Endothelial cell of umbilical vein (primary cell): ENCODE results near the gene PLIN5. TPM values are rescaled to one million over a fixed set of nuclear protein-coding genes. Genes with fewer than 3 reads are reported as not detected.

Experiments
- BruUV-seq: library from RNA; stranded (reverse); fragments of 400-500 nt; replicated peaks from 2 replicates; lab custom pipeline; 2021; lab: Mats Ljungman, UMichigan
- CTCF ChIA-PET: fragments of 300-600, 350-600 bp; sonication (Branson Sonifier 250); formaldehyde crosslinking; loops from one replicate; lab custom pipeline; 2021; ENCODE audit warnings: antibody characterized with exemption, inconsistent platforms; lab: Charles Lee
- POLR2A ChIA-PET: fragments of 300-600, 350-600 bp; sonication (Branson Sonifier 250); formaldehyde crosslinking; loops from one replicate; lab custom pipeline; 2021; ENCODE audit warnings: antibody characterized with exemption, inconsistent platforms; lab: Charles Lee
- DNase-seq: peaks from one replicate; pipeline ENCODE4 v3.0.0-alpha.2; 2011; ENCODE audit warnings: low read depth, low spot score
- FAIRE-seq: peaks from 2 replicates; lab custom pipeline; 2011; peaks lifted over from hg19 to GRCh38; lab: Jason Lieb, UNC
- H2AFZ ChIP-seq: 2 replicates; pipeline ENCODE4 v1.6.0; 2012; ENCODE audit warnings: low read depth, low read length, control low read depth, inconsistent platforms
- H3K27ac ChIP-seq: 2 replicates; pipeline ENCODE4 v1.5.1; 2011; ENCODE audit warnings: low read depth, mild to moderate bottlenecking, control low read depth, low read length, moderate library complexity; ENCODE audit not compliant: insufficient read depth
- H3K27me3 ChIP-seq, 2 experiments: 2 replicates each; pipeline versions ENCODE4 v1.6.0 to v1.6.1; 2011; ENCODE audit warnings: low read length in 2 of 2, mixed read lengths in 1 of 2; ENCODE audit not compliant: control insufficient read depth in 2 of 2, insufficient read depth in 2 of 2
- H3K36me3 ChIP-seq, 2 experiments: 2 replicates in 1 of 2; 3 replicates in 1 of 2; pipeline ENCODE4 v1.5.1; 2011; ENCODE audit warnings: low read length in 2 of 2, mild to moderate bottlenecking in 1 of 2, moderate library complexity in 1 of 2; ENCODE audit not compliant: control insufficient read depth in 2 of 2, insufficient read depth in 2 of 2; ENCODE audit errors: extremely low read depth in 1 of 2
- H3K4me1 ChIP-seq: 3 replicates; pipeline ENCODE4 v1.5.1; 2011; ENCODE audit warnings: mild to moderate bottlenecking, low read length; ENCODE audit not compliant: control insufficient read depth, insufficient read depth; ENCODE audit errors: extremely low read depth
- H3K4me2 ChIP-seq: 2 replicates; pipeline ENCODE4 v1.6.1; 2011; ENCODE audit warnings: low read length, control low read depth, mixed read lengths; ENCODE audit not compliant: insufficient read depth
- H3K4me3 ChIP-seq, 3 experiments: fragments of 200-600 bp in 1 of 3; sonication (generic), shearing (Covaris generic) in 1 of 3; replicated peaks in 1 of 3; 2 replicates each; pipeline ENCODE4 v1.5.1; 2011 to 2016; ENCODE audit warnings: control low read depth in 3 of 3, low read length in 3 of 3, mild to moderate bottlenecking in 2 of 3, inconsistent platforms in 1 of 3, low read depth in 1 of 3, moderate library complexity in 1 of 3; ENCODE audit not compliant: insufficient read depth in 1 of 3
- H3K79me2 ChIP-seq: 2 replicates; pipeline ENCODE4 v1.6.0; 2012; ENCODE audit warnings: low read length, inconsistent platforms; ENCODE audit not compliant: control insufficient read depth, insufficient read depth
- H3K9ac ChIP-seq: replicated peaks from 2 replicates; pipeline ENCODE3; 2011; ENCODE audit warnings: low read length, control low read depth; ENCODE audit not compliant: insufficient read depth; ENCODE audit errors: extremely low read depth
- H3K9me1 ChIP-seq: replicated peaks from 3 replicates; pipeline ENCODE4 v1.6.0; 2011; ENCODE audit warnings: mild to moderate bottlenecking, low read length; ENCODE audit not compliant: control insufficient read depth, insufficient read depth; ENCODE audit errors: extremely low read depth
- H3K9me3 ChIP-seq: replicated peaks from 2 replicates; pipeline ENCODE4 v1.5.1; 2012; ENCODE audit warnings: low read length, inconsistent platforms; ENCODE audit not compliant: control insufficient read depth, insufficient read depth
- H4K20me1 ChIP-seq: replicated peaks from 2 replicates; pipeline ENCODE3; 2011; ENCODE audit warnings: mild to moderate bottlenecking, low read length; ENCODE audit not compliant: control insufficient read depth, insufficient read depth; ENCODE audit errors: extremely low read depth
- CTCF ChIP-seq, 2 donors: IDR thresholded peaks; 1 replicate in 1 of 2; 2 replicates in 1 of 2; pipeline ENCODE4 v1.5.1; 2011; ENCODE audit warnings: low read length in 2 of 2, mild to moderate bottlenecking in 2 of 2, moderate library complexity in 2 of 2, control low read depth in 1 of 2, inconsistent platforms in 1 of 2, low read depth in 1 of 2; ENCODE audit not compliant: insufficient read depth in 1 of 2; ENCODE audit errors: extremely low read depth in 1 of 2
- EZH2 ChIP-seq: IDR thresholded peaks from 2 replicates; pipeline ENCODE4 v1.6.1; 2012; ENCODE audit warnings: borderline replicate concordance, low read depth, mild to moderate bottlenecking, moderate library complexity, low read length, inconsistent platforms; ENCODE audit not compliant: severe bottlenecking
- FOS ChIP-seq: IDR thresholded peaks from 2 replicates; pipeline ENCODE4 v1.6.1; 2011; ENCODE audit warnings: mild to moderate bottlenecking, low read length, moderate library complexity, borderline replicate concordance; ENCODE audit not compliant: insufficient read depth
- GATA2 ChIP-seq: IDR thresholded peaks from 2 replicates; pipeline ENCODE4 v1.7.0; 2011; ENCODE audit warnings: low read depth, mild to moderate bottlenecking, moderate library complexity, mixed read lengths, low read length; ENCODE audit not compliant: insufficient read length, insufficient read depth
- JUN ChIP-seq: IDR thresholded peaks from 2 replicates; pipeline ENCODE4 v1.6.1; 2011; ENCODE audit warnings: borderline replicate concordance, low read depth; ENCODE audit not compliant: insufficient read length, insufficient read depth
- MAX ChIP-seq: IDR thresholded peaks from 2 replicates; pipeline ENCODE4 v1.6.1; 2011; ENCODE audit not compliant: insufficient read depth, insufficient read length
- MYC ChIP-seq: IDR thresholded peaks from one replicate; pipeline ENCODE4 v1.6.1; 2011; ENCODE audit warnings: mild to moderate bottlenecking, low read depth, low read length
- POLR2A ChIP-seq: IDR thresholded peaks from 2 replicates; pipeline ENCODE4 v1.6.1; 2012; ENCODE audit warnings: low read depth, mild to moderate bottlenecking, control low read depth, low read length
- POLR2AphosphoS5 ChIP-seq: IDR thresholded peaks from 2 replicates; pipeline ENCODE4 v1.6.1; 2012; ENCODE audit warnings: low read depth, mild to moderate bottlenecking, control low read depth, low read length, moderate library complexity; ENCODE audit not compliant: insufficient read depth
- dilution Hi-C: fragments of 300-500 bp; cut with MboI; formaldehyde crosslinking; loops from one replicate; pipeline ENCODE4 v1.15.0; 2019; ENCODE audit warnings: low sequenced_read_pairs; ENCODE audit not compliant: extremely low pct_ligation_motif_present
- intact Hi-C: fragments of 100-400 bp; cut with micrococcal nuclease; formaldehyde crosslinking; loops from one replicate; pipeline ENCODE4 v1.10.0; 2022
- polyA plus RNA-seq, 4 experiments: library from polyadenylated mRNA; depleted of rRNA in 3 of 4; stranded (reverse) in 3 of 4; unstranded in 1 of 4; fragments of >200 nt; gene quantifications; 2 replicates each; pipeline versions ENCODE4 v1.2.1 to v1.2.3, GENCODE V29; 2011 to 2012; ENCODE audit warnings: missing spikeins in 1 of 4
- total RNA-seq: library from RNA; stranded (reverse); gene quantifications from 2 replicates; pipeline ENCODE4 v1.2.3, GENCODE V29; 2021

The PLIN5 gene
- total and polyA plus RNA-seq, 2 donors (not counting 3 experiments of a cell fraction or from before 2014, with no cell fraction given) = 0.17 to 0.24 TPM

GRCh38 chr19:4500841-4501591 is 34.0 kb downstream of the PLIN5 start:
- Histone ChIP-seq H3K36me3 (peaks cover 5 to 42% of the 10 kb centered on the region in 2 experiments), H3K4me2 (no peak overlapping the region), H3K9me1 (no peaks in the 10 kb centered on the region), H4K20me1 (no peaks in the 10 kb centered on the region), H3K27me3 (no peaks in the 10 kb centered on the region), H3K4me1 (peaks cover under 1% of the 10 kb centered on the region), H3K27ac (no peak overlapping the region), H2AFZ (no peak overlapping the region), H3K4me3 (no peak overlapping the region), H3K79me2 (no peaks in the 10 kb centered on the region), H3K9ac (no peak overlapping the region), H3K9me3 (no peaks in the 10 kb centered on the region)
- POLR2A ChIA-PET = no interaction called here
- dilution Hi-C loops (no loop called here), intact Hi-C loops (no loop called here)
- TF ChIP-seq POLR2A = no peak
- TF ChIP-seq GATA2 = no peak
- no peak for TF ChIP-seq MYC
- TF ChIP-seq JUN = no peak
- no peak for TF ChIP-seq CTCF (IDR thresholded peaks at IDR 0.05; ENCODE audit: extremely low read depth in 1 of 2, insufficient read depth in 1 of 2, low read depth in 1 of 2, low read length in 2 of 2)
- TF ChIP-seq POLR2AphosphoS5 = no peak
- TF ChIP-seq EZH2 = no peak
- TF ChIP-seq MAX = no peak
- TF ChIP-seq FOS = no peak
- no peak for FAIRE-seq
- BruUV-seq = no TSS peak
- CTCF ChIA-PET = interaction anchor here (0.8 to 3.1 kb wide), 3 partner anchors 22 to 24 kb away, joined by 3 to 10 read pairs (median 4); no protein-coding TSS in a partner anchor
- no peak for DNase-seq
